ENCODE results near the gene SVEP1. TPM values are rescaled to one million over a fixed set of nuclear protein-coding genes. Genes with fewer than 3 reads are reported as not detected.

Gene SVEP1
- total and polyA plus RNA-seq, 2 of the 13 experiments (the other 11 are each of a cell fraction or from before 2014, with no cell fraction given) = not detected

GRCh38 chr9:110330484-110331105 lies 248.9 kb downstream of the SVEP1 start (continued):
- TF ChIP-seq ZBTB40 (IDR thresholded peaks at IDR 0.05) = peak; percentile 25; the same call in 1 of the 2 replicates
- peak; percentile 87; the same call in 1 of the 2 replicates for TF ChIP-seq ZBTB40 (CRISPR knock-in tag; IDR thresholded peaks at IDR 0.05)

- Histone ChIP-seq H3K9ac (ENCODE audit: insufficient read depth, low read depth, low read length) (no peak overlapping the region), H3K9me3 (ENCODE audit: low read length) (no peaks in the 10 kb centered on the region), H4K20me1 (ENCODE audit: insufficient read depth, low read length) (no peaks in the 10 kb centered on the region), H2AFZ (ENCODE audit: low read length) (no peak overlapping the region), H3K4me3 (replicated peaks in 1 of 3; ENCODE audit: insufficient read depth in 1 of 3, low read depth in 2 of 3, low read length in 3 of 3) (no peak overlapping the region), H3K27me3 (ENCODE audit: control insufficient read depth in 1 of 2, insufficient read depth in 2 of 2, low read length in 2 of 2) (no peaks in the 10 kb centered on the region), H3K36me3 (replicated peaks in 1 of 2; ENCODE audit: control insufficient read depth in 1 of 2, insufficient read depth in 2 of 2, low read length in 2 of 2) (no peaks in the 10 kb centered on the region), H3K4me2 (ENCODE audit: low read depth, low read length) (no peak overlapping the region), H3K27ac (ENCODE audit: extremely low read length, insufficient read depth, low read length) (no peak overlapping the region), H3K4me1 (ENCODE audit: insufficient read depth, low read length) (no peaks in the 10 kb centered on the region), H3K79me2 (ENCODE audit: insufficient read depth, low read length) (no peaks in the 10 kb centered on the region)
- 56% methylated on average over 5 of the region's 5 CpGs for WGBS (ENCODE audit: low lambda C conversion rate)
- DNase-seq (ENCODE audit: low spot score) = no peak
- in situ Hi-C loops (cut with HindIII; ENCODE audit: extremely low pct_ligation_motif_present, low pct_unique_long_range_greater_than_20kb) = no loop called here
- ChIA-PET POLR2A (no interaction called here), CTCF (ENCODE audit: low intra/inter-chr PET ratio, low total read pairs) (no interaction called here)
- intact Hi-C loops (cut with micrococcal nuclease; ENCODE audit: unreplicated experiment) = no loop called here
- BruUV-seq (replicated peaks) = no TSS peak
- ATAC-seq = no peak
- no peak for FAIRE-seq
- no peak for TF ChIP-seq DMAP1 (CRISPR knock-in tag; IDR thresholded peaks at IDR 0.05)
- no peak for TF ChIP-seq POGK (CRISPR knock-in tag; conservative IDR thresholded peaks at IDR 0.05)
- no peak for TF ChIP-seq ZZZ3 (CRISPR knock-in tag; IDR thresholded peaks at IDR 0.05; ENCODE audit: borderline replicate concordance)
- TF ChIP-seq ZNF432 (CRISPR knock-in tag; IDR thresholded peaks at IDR 0.05; ENCODE audit: borderline replicate concordance) = no peak
- TF ChIP-seq ARID2 (CRISPR knock-in tag; IDR thresholded peaks at IDR 0.05; ENCODE audit: borderline replicate concordance) = no peak
- TF ChIP-seq PHB2 (IDR thresholded peaks at IDR 0.05; ENCODE audit: partially characterized antibody) = no peak
Measured at GRCh38 chr9:110329639-110330230, 249.8 kb downstream of the SVEP1 start.

All from HepG2 (cell line).